Left cardiac atrium (tissue), 4 donors: ENCODE measurements around the gene RIMBP2. TPM values are rescaled to one million over a fixed set of nuclear protein-coding genes. Genes with fewer than 3 reads are reported as not detected.

Experiments used
- ATAC-seq, 2 donors: fragments of 200-7000 bp; cut with Tn5 transposase; one replicate each; pipeline ENCODE4 v1.9.1; 2020; ENCODE audit warnings: mild to moderate bottlenecking in 2 of 2, moderate library complexity in 2 of 2
- DNase-seq: peaks from one replicate; pipeline ENCODE4 v3.0.0-alpha.2; 2020
- intact Hi-C, 2 donors: fragments of 100-400 bp; cut with DNase I; formaldehyde crosslinking; loops; one replicate each; pipeline versions ENCODE4 v1.14.1 to v1.15.1; 2022 to 2023
- total RNA-seq, 2 donors: library from RNA; stranded (reverse); fragmentation: NEBNext Ultra II Directional; extraction: Animal tissue kit (Norgen Biotek cat#: 25700); gene quantifications; one replicate each; pipeline ENCODE4 v1.2.1, GENCODE V29; 2021
- donor health status: DM: no; HTN: yes; CAD: no.
- donor health status: DM: no; HTN: yes; CAD: no; lungs with severe emphysema.
- donor health status: DM: yes; HTN: yes; CAD: no.
- donor health status: Dilated cardiomyopathy.

Gene RIMBP2
- total RNA-seq, 2 donors from 2014 or later = 0.31 to 0.44 TPM

- DNase-seq (no peak), ATAC-seq (no peak)
- intact Hi-C loops = no loop called here
Measured at GRCh38 chr12:130687796-130688778, 28.0 kb downstream of the RIMBP2 start.

- no peak for DNase-seq
- intact Hi-C loops = no loop called here
- ATAC-seq = no peak
Measured at GRCh38 chr12:130687190-130687589, 28.9 kb downstream of the RIMBP2 start.

- intact Hi-C loops = no loop called here
- ATAC-seq (no peak), DNase-seq (no peak)
Measured at GRCh38 chr12:130686511-130686991, 29.5 kb downstream of the RIMBP2 start.

GRCh38 chr12:130685850-130686249 lies 30.2 kb downstream of the RIMBP2 start:
- intact Hi-C loops = no loop called here
- DNase-seq (no peak), ATAC-seq (no peak)

- intact Hi-C loops = no loop called here
- ATAC-seq (no peak), DNase-seq (no peak)
Measured at GRCh38 chr12:130685250-130685787, 30.8 kb downstream of the RIMBP2 start.

GRCh38 chr12:130683811-130684210 lies 32.3 kb downstream of the RIMBP2 start:
- DNase-seq (no peak), ATAC-seq (no peak)
- intact Hi-C loops = no loop called here

GRCh38 chr12:130683080-130683479 lies 33.0 kb downstream of the RIMBP2 start:
- no peak for DNase-seq
- ATAC-seq = no peak
- intact Hi-C loops = no loop called here

GRCh38 chr12:130680451-130680990 lies 35.6 kb downstream of the RIMBP2 start:
- DNase-seq (no peak), ATAC-seq (no peak)
- intact Hi-C loops = no loop called here

GRCh38 chr12:130677957-130678558 lies 38.0 kb downstream of the RIMBP2 start:
- no peak for ATAC-seq
- no peak for DNase-seq
- intact Hi-C loops = no loop called here

- intact Hi-C loops = no loop called here
Measured at GRCh38 chr12:130675791-130676190, 40.3 kb downstream of the RIMBP2 start.

GRCh38 chr12:130675121-130675520 lies 41.0 kb downstream of the RIMBP2 start:
- intact Hi-C loops = no loop called here
- no peak for ATAC-seq
- no peak for DNase-seq

More at GRCh38 chr12:130675791-130676190, 40.3 kb downstream of the RIMBP2 start:
- DNase-seq (no peak), ATAC-seq (no peak)

GRCh38 chr12:130674676-130675075 lies 41.4 kb downstream of the RIMBP2 start:
- intact Hi-C loops = no loop called here
- DNase-seq (no peak), ATAC-seq (no peak)

- intact Hi-C loops = no loop called here
- no peak for DNase-seq
- ATAC-seq = no peak
Measured at GRCh38 chr12:130673036-130673705, 42.9 kb downstream of the RIMBP2 start.

- no peak for DNase-seq
- intact Hi-C loops = no loop called here
- ATAC-seq = no peak
Measured at GRCh38 chr12:130672089-130672820, 43.8 kb downstream of the RIMBP2 start.

- ATAC-seq (no peak), DNase-seq (no peak)
- intact Hi-C loops = no loop called here
Measured at GRCh38 chr12:130671556-130671955, 44.5 kb downstream of the RIMBP2 start.

GRCh38 chr12:130669797-130670196 lies 46.3 kb downstream of the RIMBP2 start:
- ATAC-seq = no peak
- no peak for DNase-seq
- intact Hi-C loops = no loop called here

GRCh38 chr12:130669205-130669557 lies 46.9 kb downstream of the RIMBP2 start:
- ATAC-seq = no peak
- no peak for DNase-seq
- intact Hi-C loops = no loop called here

GRCh38 chr12:130668286-130669204 lies 47.6 kb downstream of the RIMBP2 start:
- no peak for ATAC-seq
- no peak for DNase-seq
- intact Hi-C loops = no loop called here
